ENCODE results near the gene KRT7.

DNA sequence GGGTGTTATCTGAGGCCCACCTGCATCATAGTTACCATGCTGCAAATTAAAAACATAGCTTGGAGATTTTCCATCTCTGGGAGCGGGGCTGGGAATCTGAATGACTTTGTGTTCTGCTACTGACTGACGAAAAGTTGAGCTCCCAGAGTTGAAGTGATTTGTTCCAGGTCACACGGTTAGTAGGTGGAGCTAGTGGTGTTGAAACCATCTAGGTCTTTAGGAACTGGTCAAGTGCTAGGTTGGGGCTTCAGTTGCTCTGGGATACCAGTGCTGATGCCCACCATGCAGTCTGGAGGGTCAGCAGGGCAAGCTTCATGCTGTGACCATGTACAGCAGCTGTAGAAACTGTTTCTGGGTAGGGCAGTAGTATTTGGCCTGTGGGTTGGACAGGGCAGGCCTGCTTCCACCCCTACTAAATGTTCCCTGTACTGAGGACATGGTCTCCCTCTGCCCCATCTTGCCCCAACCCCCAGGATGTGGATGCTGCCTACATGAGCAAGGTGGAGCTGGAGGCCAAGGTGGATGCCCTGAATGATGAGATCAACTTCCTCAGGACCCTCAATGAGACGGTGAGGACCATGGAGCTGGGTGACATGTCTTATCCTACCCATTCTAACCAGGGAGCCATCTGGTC is 5.3 kb downstream of the KRT7 start:
- TF ChIP-seq POLR2AphosphoS5 (IDR thresholded peaks at IDR 0.05; ENCODE audit: borderline replicate concordance, low read depth, low read length) (no peak), FOXP2 (optimal IDR thresholded peaks at IDR 0.05; ENCODE audit: control extremely low read depth, extremely low read length, insufficient read depth) (no peak)
